CD4-positive, alpha-beta T cell treated with Interferon alpha-2 for 1 hour (primary cell): ENCODE data around the gene FUT9.
A peak's percentile ranks its signal among the peaks of the same experiment; 100 is the strongest.

Experiments
- DNase-seq, 2 donors: peaks; one replicate each; pipeline ENCODE4 v3.0.0-alpha.2; 2020 to 2022

The FUT9 gene

DNA sequence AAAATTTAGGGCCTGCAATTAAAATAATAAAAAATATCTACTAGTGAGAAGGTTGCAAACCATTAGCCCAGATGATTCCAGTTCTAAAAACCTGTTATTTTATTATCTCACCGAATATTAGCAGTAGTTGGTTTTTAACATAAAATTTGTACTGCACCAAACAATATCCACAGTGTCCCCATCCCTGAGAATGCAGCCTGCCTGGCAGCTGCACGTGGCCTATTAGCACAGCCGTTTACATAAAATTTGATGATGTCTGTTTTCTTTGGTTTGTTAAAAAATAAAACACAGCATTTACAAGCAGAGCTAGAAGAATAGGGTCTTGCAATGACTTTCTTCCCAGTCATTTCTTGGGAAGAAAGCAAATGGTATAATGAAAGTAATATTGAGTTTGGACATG lies 58.2 kb downstream of the FUT9 start:
- DNase-seq = no peak

DNA sequence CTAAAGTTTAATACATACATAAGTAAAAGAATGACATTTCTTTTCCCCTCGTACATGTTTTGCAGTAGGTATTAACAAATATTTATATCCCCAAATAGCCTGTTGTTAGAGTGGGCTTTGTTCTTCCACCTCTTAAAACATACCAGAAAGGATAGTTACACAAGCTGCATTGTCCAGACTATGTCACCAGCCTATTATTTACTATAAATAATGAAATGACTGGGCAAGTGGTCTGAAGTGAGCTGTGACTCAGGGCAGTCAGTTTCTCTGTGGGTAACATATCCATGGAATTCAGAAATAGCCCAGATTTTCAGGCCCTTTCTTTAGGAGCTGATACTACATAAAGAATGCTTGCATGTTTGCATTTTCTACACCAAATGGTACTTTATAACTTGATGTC lies 60.1 kb downstream of the FUT9 start:
- DNase-seq = no peak

DNA sequence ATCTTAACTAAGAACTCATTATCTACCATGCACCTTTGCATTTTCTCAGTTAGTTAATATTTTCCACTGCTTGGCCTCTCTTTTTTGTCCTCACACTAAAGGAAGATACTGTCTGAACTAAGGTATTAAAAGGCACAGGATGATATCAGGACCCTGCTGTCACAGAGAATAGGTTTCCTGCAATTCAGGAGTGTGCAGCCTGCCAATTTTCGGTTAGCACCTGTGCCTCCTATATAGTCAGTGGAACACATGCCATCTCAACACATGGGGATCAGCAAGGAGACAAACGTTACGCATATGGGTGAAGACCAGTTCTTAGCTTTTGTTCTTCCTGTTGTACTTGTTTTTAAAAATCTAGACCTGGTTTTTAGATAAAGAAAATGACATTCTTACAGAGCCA lies 71.0 kb downstream of the FUT9 start:
- DNase-seq = no peak

GRCh38 chr6:96089173-96089572 lies 73.4 kb downstream of the FUT9 start:
- DNase-seq = no peak

GRCh38 chr6:96094077-96094476 lies 78.3 kb downstream of the FUT9 start:
- no peak for DNase-seq

GRCh38 chr6:96099069-96099468 lies 83.3 kb downstream of the FUT9 start:
- DNase-seq = no peak

GRCh38 chr6:96101564-96101963 lies 85.8 kb downstream of the FUT9 start:
- DNase-seq = no peak

DNA sequence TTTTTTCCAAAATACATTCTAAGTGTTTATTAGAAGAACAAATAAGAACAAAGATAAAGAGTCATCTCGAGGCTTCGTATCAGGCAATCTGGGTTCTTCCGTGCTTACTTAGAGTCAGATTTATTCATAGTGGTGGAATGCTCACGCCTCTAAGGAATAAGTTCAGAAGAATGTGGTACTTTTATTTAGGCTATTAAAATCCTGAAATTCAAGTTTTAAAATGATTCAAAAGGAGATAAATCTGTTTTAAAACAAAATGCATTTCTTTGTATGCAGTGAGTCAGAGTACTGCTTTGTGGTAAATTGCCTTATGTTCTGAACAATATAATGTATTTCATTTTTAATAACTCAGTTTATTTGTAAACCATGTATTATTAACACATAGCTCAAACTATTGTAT lies 89.1 kb downstream of the FUT9 start:
- no peak for DNase-seq

DNA sequence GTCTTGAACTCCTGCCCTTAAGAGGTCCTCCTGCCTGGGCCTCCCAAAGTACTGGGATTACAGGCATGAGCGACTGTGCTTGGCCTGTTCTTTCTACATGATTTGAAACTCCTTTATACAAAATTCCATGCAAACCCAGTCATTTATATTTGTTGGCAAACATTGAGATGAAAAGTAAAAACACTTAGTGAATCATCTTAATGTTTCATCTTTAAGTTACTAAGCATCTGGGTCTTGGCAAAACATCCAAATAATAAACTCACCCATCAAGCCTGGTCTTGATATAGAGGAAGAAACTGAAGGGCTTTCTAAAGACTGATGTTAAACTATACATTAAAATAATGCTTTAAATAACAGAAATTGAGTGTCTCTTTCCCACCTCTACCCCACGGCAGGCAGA lies 95.1 kb downstream of the FUT9 start:
- DNase-seq = no peak

- DNase-seq = no peak
These were observed 100.9 kb downstream of the FUT9 start for GRCh38 chr6:96116674-96117073.

DNA sequence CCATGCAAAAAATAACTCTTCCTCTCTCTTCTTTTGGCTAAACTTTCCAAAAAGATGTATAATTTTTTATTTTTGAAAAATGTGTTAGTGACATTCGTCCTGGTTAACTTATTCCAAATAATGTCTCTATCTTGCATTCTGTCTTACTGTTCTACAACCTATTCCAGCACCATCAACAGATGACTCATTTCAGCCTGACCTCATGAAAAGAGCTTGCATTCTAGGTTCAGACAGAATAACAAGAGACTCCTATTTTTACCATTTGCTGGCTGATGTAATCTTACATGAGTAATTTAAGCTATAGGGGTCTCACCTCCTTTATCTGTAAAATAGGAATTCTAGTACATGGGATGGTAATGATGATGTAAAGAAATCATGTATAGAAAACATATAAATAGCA lies 109.0 kb downstream of the FUT9 start:
- no peak for DNase-seq

DNA sequence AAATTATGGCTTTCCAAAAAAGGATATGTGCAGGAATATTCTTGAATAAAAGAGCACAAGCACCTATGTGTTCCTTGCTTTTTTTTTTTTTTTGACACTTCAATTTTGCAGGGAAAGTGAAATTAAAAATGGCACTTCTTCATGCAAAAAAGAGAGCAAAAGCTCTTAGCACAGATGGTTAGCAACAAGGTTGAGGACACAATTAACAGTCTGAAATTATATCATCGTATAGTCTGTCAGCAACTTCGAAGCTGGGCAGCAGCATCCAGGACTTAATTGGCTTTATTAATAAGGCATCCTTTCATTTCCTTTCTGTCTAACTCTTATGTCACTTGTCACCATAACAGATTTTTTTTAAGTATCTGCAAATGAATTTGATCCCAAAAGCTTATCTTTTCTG lies 122.6 kb downstream of the FUT9 start:
- DNase-seq = no peak

DNA sequence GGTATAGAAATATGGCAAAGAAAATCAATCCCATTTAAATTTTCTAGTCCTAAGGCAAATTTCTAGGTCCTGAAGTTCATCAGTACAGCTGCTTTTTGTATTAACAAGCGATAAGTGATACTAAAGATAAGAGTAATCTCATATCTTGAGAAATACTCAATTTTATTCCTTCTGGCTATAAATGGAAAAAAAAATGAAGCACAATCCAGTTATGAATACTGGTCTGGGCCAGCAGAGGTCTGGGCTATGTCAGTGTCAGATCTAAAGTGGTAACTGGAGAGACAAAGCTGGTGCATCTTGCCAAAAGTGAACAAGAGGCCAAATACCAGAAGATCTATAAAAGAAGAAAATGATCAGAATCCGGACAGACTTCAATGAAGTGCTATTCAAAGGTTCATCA lies 126.4 kb downstream of the FUT9 start:
- no peak for DNase-seq

DNA sequence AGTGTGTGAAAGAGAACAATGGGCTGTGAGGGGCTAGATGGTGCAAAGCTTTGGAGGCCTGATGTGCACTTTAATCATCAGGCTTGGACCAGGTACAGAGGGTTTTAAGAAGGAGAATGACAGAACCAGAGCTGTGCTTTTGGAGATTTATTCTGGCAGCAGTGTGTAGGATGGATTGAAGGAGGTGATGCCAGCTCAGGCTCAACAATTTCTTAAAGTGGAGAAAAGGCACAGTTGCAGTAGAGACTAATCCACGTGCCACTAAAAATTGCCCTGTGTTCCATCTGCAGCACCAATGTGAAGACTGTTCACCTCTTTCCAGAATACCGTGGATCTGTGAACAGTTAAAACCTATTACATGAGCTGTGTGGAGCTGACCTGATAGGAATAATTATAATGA lies 134.7 kb downstream of the FUT9 start:
- no peak for DNase-seq

DNA sequence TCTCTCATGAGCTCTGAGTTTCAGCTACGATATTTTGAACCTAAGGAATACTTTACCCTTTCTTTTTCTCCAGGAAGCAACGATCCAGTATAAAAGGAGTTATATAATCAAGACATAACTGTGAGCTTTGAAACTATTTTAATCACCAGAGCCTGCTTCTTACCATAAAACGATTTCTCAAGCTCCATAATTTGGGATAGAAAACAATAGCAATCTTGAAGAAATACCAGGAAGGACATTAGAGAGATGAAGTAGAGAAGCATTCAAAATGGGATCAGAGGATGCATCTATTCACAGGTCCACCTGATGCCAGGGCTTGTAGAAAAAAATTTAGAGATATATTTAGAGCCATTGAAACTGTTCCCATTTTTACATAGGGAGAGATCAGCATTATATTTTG lies 135.9 kb downstream of the FUT9 start:
- no peak for DNase-seq

- no peak for DNase-seq
These were observed 136.4 kb downstream of the FUT9 start for GRCh38 chr6:96152114-96152708.

GRCh38 chr6:96153775-96154174 lies 138.0 kb downstream of the FUT9 start:
- DNase-seq = no peak

DNA sequence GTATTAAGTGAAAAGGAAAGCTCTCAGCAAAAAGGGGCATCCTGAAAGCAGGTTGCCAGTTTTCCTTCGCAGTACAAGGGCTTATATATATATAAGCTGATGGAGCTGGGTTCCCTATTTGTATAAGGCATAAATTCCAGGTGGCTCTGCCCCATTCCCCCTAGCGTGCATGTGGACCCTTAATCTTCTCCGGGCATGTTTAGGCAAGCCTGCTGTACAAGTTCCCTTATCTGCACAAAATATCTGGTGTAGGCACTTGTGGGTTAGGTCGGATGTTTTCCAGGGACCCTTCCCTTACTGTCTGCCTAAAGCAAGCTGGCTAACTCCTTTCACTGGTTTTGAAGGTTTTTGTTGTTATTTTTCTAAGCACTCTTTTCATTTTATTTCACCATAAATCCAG lies 140.7 kb downstream of the FUT9 start:
- DNase-seq = no peak

DNA sequence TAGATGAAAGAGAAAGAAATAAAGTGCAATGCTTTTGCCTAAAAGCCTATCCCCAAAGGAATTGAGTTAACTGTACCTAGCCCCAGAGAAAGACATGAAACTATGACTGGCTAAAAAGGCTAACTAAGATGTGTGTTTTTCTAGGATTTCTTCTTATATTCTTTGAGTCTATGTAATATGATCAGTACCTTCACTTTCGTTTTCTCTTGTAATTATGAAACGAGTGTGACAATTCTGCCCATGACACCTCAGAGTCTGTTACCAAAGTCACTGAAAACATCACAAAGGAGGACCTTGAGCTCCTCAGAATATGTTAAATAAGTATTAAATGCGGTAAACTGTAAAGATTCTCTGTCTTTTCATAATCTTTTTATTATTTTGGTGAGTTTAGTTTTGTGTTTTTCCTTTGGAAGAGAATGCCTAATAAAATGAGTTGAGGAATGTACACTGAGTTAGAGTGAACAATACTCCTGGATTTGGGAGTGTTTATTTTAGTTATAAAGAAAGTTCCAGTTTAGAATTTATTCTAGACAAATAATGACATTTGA lies 141.3 kb downstream of the FUT9 start:
- peak in 1 of 2 donors; percentile 22 for DNase-seq

GRCh38 chr6:96162711-96163120 lies 146.9 kb downstream of the FUT9 start:
- no peak for DNase-seq

DNA sequence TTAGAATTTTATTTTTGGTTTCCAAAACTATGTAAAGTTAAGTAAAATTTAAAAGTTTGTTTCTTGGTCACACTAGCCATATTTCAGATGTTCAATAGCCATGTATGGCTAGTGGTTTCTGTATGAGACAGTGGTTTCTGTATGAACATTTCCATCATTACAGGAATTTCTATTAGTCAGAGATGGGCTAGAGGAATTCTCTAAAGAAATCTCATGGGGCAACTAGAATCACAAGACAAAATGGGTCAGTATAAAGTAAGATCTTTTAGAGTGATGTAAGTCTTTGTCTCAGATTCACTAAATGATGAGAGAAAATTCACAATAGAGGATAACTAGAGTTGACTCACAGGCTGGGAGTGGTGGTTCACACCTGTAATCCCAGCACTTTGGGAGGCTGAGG lies 149.0 kb downstream of the FUT9 start:
- no peak for DNase-seq

- DNase-seq = no peak
These were observed 155.3 kb downstream of the FUT9 start for GRCh38 chr6:96171112-96171511.

DNA sequence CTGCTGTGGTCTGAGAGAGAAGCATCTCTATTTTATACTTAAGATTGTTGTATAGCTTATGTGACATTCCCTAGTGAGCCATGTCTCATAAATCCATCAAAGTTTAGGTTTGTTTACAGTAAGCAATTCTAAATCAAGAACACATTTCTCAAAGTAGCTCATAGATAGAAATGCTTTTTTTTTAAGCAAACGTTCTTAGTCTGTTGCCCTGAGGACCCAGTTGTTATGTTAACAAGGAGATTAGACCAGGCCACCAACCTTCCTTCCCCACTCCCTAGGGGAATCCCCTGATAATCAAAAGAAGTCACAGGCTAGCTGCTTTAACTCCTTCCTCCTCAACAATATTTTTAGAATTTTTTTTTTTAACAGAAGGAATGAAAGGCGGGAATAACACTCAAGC lies 169.0 kb downstream of the FUT9 start:
- no peak for DNase-seq

GRCh38 chr6:96186094-96186493 lies 170.3 kb downstream of the FUT9 start:
- no peak for DNase-seq

DNA sequence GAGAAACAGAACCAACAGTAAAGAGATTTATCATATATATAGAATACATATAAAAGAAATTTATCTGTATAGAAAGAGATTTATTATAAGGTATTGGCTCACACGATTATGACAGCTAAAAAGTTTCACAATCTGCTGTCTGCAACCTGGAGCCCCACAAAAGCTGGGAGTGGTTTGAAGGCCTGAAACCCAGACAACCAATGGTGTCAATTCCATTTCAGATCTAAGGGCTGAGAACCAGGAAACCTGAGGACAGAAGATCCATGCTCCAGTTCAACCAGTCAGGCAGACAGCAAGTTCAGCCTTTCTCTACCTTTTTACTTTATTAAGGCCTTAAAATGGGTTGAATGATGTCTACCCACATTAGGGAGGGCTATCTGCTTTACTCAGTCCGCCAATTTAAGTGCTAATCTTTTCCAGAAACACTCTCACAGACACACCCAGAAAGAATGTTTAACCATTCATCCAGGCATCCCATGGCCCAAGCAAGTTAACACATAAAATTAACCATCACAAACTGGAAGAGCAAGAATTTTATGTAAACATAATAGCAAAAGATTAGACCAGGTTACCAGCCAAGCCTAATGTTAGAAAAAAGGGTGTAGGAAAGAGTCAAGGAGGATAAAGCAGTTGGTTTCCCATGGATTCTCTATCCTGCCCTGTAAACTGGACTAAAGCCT lies 170.9 kb downstream of the FUT9 start:
- no peak for DNase-seq
